Measurements from ENCODE around the gene FBF1. TPM values are rescaled to one million over a fixed set of nuclear protein-coding genes. Genes with fewer than 3 reads are reported as not detected.

Gene FBF1
- total and polyA plus RNA-seq, 2 of the 4 experiments (the other 2 are of a cell fraction), result 4.5 to 8.0 TPM

GRCh38 chr17:75908201-75908600 lies 32.6 kb downstream of the FBF1 start:
- Histone ChIP-seq H3K9me3 (ENCODE audit: control insufficient read depth, insufficient read depth, low read length) (no peaks in the 10 kb centered on the region), H2AFZ (replicated peaks; ENCODE audit: low read length, poor library complexity) (no peak overlapping the region), H2BK20ac (ENCODE audit: low read depth, low read length) (no peak overlapping the region), H2BK120ac (ENCODE audit: low read depth, low read length) (no peak overlapping the region), H4K91ac (ENCODE audit: insufficient read depth, low read depth, low read length) (no peak overlapping the region), H3K79me1 (ENCODE audit: low read depth in 1 of 2, low read length in 2 of 2) (peaks cover 7 to 19% of the 10 kb centered on the region in 2 experiments), H4K8ac (ENCODE audit: low read depth in 2 of 2, low read length in 2 of 2) (no peak overlapping the region), H3K27ac (ENCODE audit: insufficient read depth, low read length) (no peak overlapping the region), H2AK9ac (replicated peaks; ENCODE audit: low read depth, low read length, poor library complexity) (peak overlapping the region; percentile 42), H3K4ac (ENCODE audit: low read depth, low read length) (no peak overlapping the region), H3K14ac (replicated peaks; ENCODE audit: low read depth, low read length) (no peak overlapping the region), H3K4me1 (ENCODE audit: control insufficient read depth, insufficient read depth, low read length) (peaks cover 4% of the 10 kb centered on the region), H4K5ac (ENCODE audit: low read depth, low read length) (no peak overlapping the region), H2BK15ac (ENCODE audit: low read depth, low read length) (no peak overlapping the region), H4K20me1 (ENCODE audit: insufficient read depth, low read length) (no peaks in the 10 kb centered on the region), H3K23ac (ENCODE audit: low read depth, low read length) (no peak overlapping the region), H3K4me3 (ENCODE audit: insufficient read depth, low read depth, low read length) (no peak overlapping the region), H3K9me1 (ENCODE audit: insufficient read depth, low read length) (0 out of 2 replicates have a peak, but pooled peaks cover 6% of the 10 kb centered on the region), H2BK5ac (ENCODE audit: low read depth, low read length, poor library complexity, severe bottlenecking) (no peak overlapping the region), H3K4me2 (ENCODE audit: low read depth, low read length) (no peak overlapping the region), H3K27me3 (ENCODE audit: control insufficient read depth, insufficient read depth, low read length) (no peaks in the 10 kb centered on the region), H3K18ac (ENCODE audit: low read depth, low read length) (no peak overlapping the region), H2AK5ac (ENCODE audit: low read depth, low read length) (no peak overlapping the region), H3K56ac (ENCODE audit: extremely low read depth, insufficient read depth, low read length) (no peak overlapping the region), H3K9ac (ENCODE audit: low read depth, low read length) (no peak overlapping the region), H3K36me3 (ENCODE audit: control insufficient read depth, insufficient read depth, low read length) (peaks cover 2% of the 10 kb centered on the region; the same call in 1 of the 2 replicates)
- DNase-seq (no peak), ATAC-seq (ENCODE audit: low read depth) (no peak)
- dilution Hi-C loops (cut with HindIII; ENCODE audit: low sequenced_read_pairs, unreplicated experiment) (no loop called here), intact Hi-C loops (cut with micrococcal nuclease) (loop anchor here (5.0 to 10.0 kb wide), 2 partner anchors 34 to 167 kb away; partner anchors contain the start of genes FBF1, GALR2, SRP68 and ZACN), in situ Hi-C loops (cut with MboI; ENCODE audit: low sequenced_read_pairs) (loop anchor here (10.0 kb wide), 1 partner anchor 377 kb away; no protein-coding TSS in a partner anchor)
- CTCF ChIA-PET, result interaction anchor here (0.7 kb wide), 1 partner anchor 77 kb away, joined by 5 read pairs; no protein-coding TSS in a partner anchor
- no peak for TF ChIP-seq ELK1 (IDR thresholded peaks at IDR 0.05; ENCODE audit: borderline replicate concordance, low read depth, low read length)
- no peak for TF ChIP-seq CEBPB (IDR thresholded peaks at IDR 0.05; ENCODE audit: low read depth, low read length)
- TF ChIP-seq CTCF (conservative IDR thresholded peaks at IDR 0.05; ENCODE audit: low read depth, low read length), result no peak
- no peak for TF ChIP-seq RAD21 (IDR thresholded peaks at IDR 0.05; ENCODE audit: low read length)
- no peak for TF ChIP-seq NFE2L2 (IDR thresholded peaks at IDR 0.05; ENCODE audit: low read depth, low read length)
- no peak for TF ChIP-seq FOS (IDR thresholded peaks at IDR 0.05; ENCODE audit: low read depth, low read length)
- TF ChIP-seq USF2 (IDR thresholded peaks at IDR 0.05; ENCODE audit: low read depth, low read length), result no peak
- TF ChIP-seq POLR2A (IDR thresholded peaks at IDR 0.05; ENCODE audit: low read depth, low read length), result no peak
- TF ChIP-seq SMC3 (IDR thresholded peaks at IDR 0.05; ENCODE audit: low read depth, low read length), result no peak
- no peak for TF ChIP-seq MXI1 (IDR thresholded peaks at IDR 0.05; ENCODE audit: borderline replicate concordance, low read depth, low read length)
- no peak for TF ChIP-seq CHD1 (IDR thresholded peaks at IDR 0.05; ENCODE audit: low read depth, low read length)
- no peak for TF ChIP-seq RCOR1 (IDR thresholded peaks at IDR 0.05; ENCODE audit: insufficient replicate concordance, low read length)
- TF ChIP-seq MAFK (IDR thresholded peaks at IDR 0.05; ENCODE audit: low read depth, low read length), result no peak
- TF ChIP-seq BHLHE40 (IDR thresholded peaks at IDR 0.05; ENCODE audit: low read depth, low read length), result no peak
- TF ChIP-seq RFX5 (IDR thresholded peaks at IDR 0.05; ENCODE audit: low read depth, low read length), result no peak
- no peak for TF ChIP-seq MAZ (IDR thresholded peaks at IDR 0.05; ENCODE audit: borderline replicate concordance, low read depth, low read length)
- POLR2A ChIA-PET (ENCODE audit: unreplicated experiment), result no interaction called here
- no TSS peak for BruUV-seq (replicated peaks)
- 67% methylated on average over 2 of the region's 6 CpGs; no CpG with 5 or more reads in 1 of the 2 experiments for WGBS, 2 experiments (ENCODE audit: extremely low coverage in 2 of 2, insufficient read length in 1 of 2)
